Trophoblast cell (in vitro differentiated cells and primary cell): Measurements from ENCODE around the gene PSENEN.

Experiments used
- DNase-seq, 2 donors: peaks; one replicate each; pipeline ENCODE4 v3.0.0-alpha.2; 2016
- H2AFZ ChIP-seq: 2 replicates; pipeline ENCODE4 v1.6.1; 2013; ENCODE audit warnings: low read length, moderate library complexity, mild to moderate bottlenecking; ENCODE audit not compliant: insufficient read depth, poor library complexity
- H2AK5ac ChIP-seq: 2 replicates; pipeline ENCODE4 v1.6.1; 2013; ENCODE audit warnings: mild to moderate bottlenecking, low read length
- H2BK120ac ChIP-seq: 2 replicates; pipeline ENCODE4 v1.6.1; 2013; ENCODE audit warnings: low read length, mild to moderate bottlenecking, moderate library complexity; ENCODE audit not compliant: insufficient read depth, poor library complexity
- H2BK12ac ChIP-seq: 2 replicates; pipeline ENCODE4 v1.6.1; 2013; ENCODE audit warnings: mild to moderate bottlenecking, low read length, moderate library complexity
- H2BK5ac ChIP-seq: 2 replicates; pipeline ENCODE4 v1.6.1; 2013; ENCODE audit warnings: low read length, low read depth, moderate library complexity, mild to moderate bottlenecking; ENCODE audit not compliant: poor library complexity
- H3K14ac ChIP-seq: 2 replicates; pipeline ENCODE4 v1.6.1; 2013; ENCODE audit warnings: mild to moderate bottlenecking, low read length
- H3K18ac ChIP-seq: 2 replicates; pipeline ENCODE4 v1.6.1; 2013; ENCODE audit warnings: mild to moderate bottlenecking, low read length
- H3K23ac ChIP-seq: 2 replicates; pipeline ENCODE4 v1.6.1; 2013; ENCODE audit warnings: low read length
- H3K27ac ChIP-seq: 2 replicates; pipeline ENCODE4 v1.5.1; 2013; ENCODE audit warnings: low read depth, mild to moderate bottlenecking, inconsistent platforms, low read length, moderate library complexity
- H3K27me3 ChIP-seq: 2 replicates; pipeline ENCODE4 v1.6.1; 2013; ENCODE audit warnings: inconsistent platforms, mild to moderate bottlenecking, low read length, moderate library complexity; ENCODE audit not compliant: insufficient read depth
- H3K36me3 ChIP-seq, 2 experiments: 1 replicate in 1 of 2; 2 replicates in 1 of 2; pipeline ENCODE4 v1.6.1; 2013; ENCODE audit warnings: low read length in 2 of 2, mild to moderate bottlenecking in 2 of 2, moderate library complexity in 1 of 2; ENCODE audit not compliant: insufficient read depth in 2 of 2, control insufficient read depth in 1 of 2
- H3K4ac ChIP-seq: 2 replicates; pipeline ENCODE4 v1.6.1; 2013; ENCODE audit warnings: low read depth, mild to moderate bottlenecking, low read length, moderate library complexity
- H3K4me1 ChIP-seq, 2 experiments: 1 replicate in 1 of 2; 2 replicates in 1 of 2; pipeline ENCODE4 v1.6.1; 2013; ENCODE audit warnings: low read length in 2 of 2, mild to moderate bottlenecking in 2 of 2, moderate library complexity in 1 of 2; ENCODE audit not compliant: insufficient read depth in 2 of 2, control insufficient read depth in 1 of 2
- H3K4me2 ChIP-seq: 2 replicates; pipeline ENCODE4 v1.6.1; 2013; ENCODE audit warnings: inconsistent platforms, mild to moderate bottlenecking, low read length, moderate library complexity
- H3K4me3 ChIP-seq: 2 replicates; pipeline ENCODE4 v1.5.1; 2013; ENCODE audit warnings: mild to moderate bottlenecking, low read depth, low read length, inconsistent platforms
- H3K79me1 ChIP-seq: one replicate; pipeline ENCODE4 v1.6.1; 2013; ENCODE audit warnings: low read length
- H3K79me2 ChIP-seq: 2 replicates; pipeline ENCODE4 v1.6.1; 2013; ENCODE audit warnings: low read length, mild to moderate bottlenecking; ENCODE audit not compliant: control insufficient read depth, insufficient read depth, poor library complexity
- H3K9ac ChIP-seq: 2 replicates; pipeline ENCODE4 v1.6.1; 2013; ENCODE audit warnings: mild to moderate bottlenecking, low read length
- H3K9me3 ChIP-seq: 2 replicates; pipeline ENCODE4 v1.6.1; 2013; ENCODE audit warnings: low read depth, mild to moderate bottlenecking, control low read depth, inconsistent platforms, low read length; ENCODE audit not compliant: insufficient read depth
- H4K12ac ChIP-seq: 2 replicates; pipeline ENCODE4 v1.6.1; 2013; ENCODE audit warnings: low read depth, mild to moderate bottlenecking, low read length, moderate library complexity
- H4K8ac ChIP-seq: 2 replicates; pipeline ENCODE4 v1.6.1; 2013; ENCODE audit warnings: low read depth, mild to moderate bottlenecking, low read length, moderate library complexity
- H4K91ac ChIP-seq: one replicate; pipeline ENCODE4 v1.6.1; 2013; ENCODE audit warnings: low read depth, mild to moderate bottlenecking, low read length, moderate library complexity
- WGBS: extraction: QIAGEN DNeasy Blood & Tissue Kit; methylation state at CpG from one replicate; pipeline ENCODE4 v1.1.7; 2013; ENCODE audit warnings: missing lambda C conversion rate; ENCODE audit not compliant: insufficient read length, insufficient coverage; ENCODE audit errors: extremely low coverage; 5-methylcytosine and 5-hydroxymethylcytosine counted together

Gene PSENEN

GRCh38 chr19:35773020-35773806 is 27.8 kb downstream of the PSENEN start:
- Histone ChIP-seq H4K8ac (no peak overlapping the region), H4K91ac (no peak overlapping the region), H2BK12ac (no peak overlapping the region), H2BK120ac (no peak overlapping the region), H3K18ac (no peak overlapping the region), H3K27me3 (no peaks in the 10 kb centered on the region), H3K14ac (no peak overlapping the region), H3K4ac (no peak overlapping the region), H3K4me3 (no peak overlapping the region), H3K23ac (no peak overlapping the region), H3K79me1 (peaks cover 3% of the 10 kb centered on the region), H3K9ac (no peak overlapping the region), H3K4me1 (peaks cover 6 to 15% of the 10 kb centered on the region in 2 experiments), H2AK5ac (no peak overlapping the region), H3K27ac (no peak overlapping the region), H3K9me3 (no peaks in the 10 kb centered on the region), H3K4me2 (no peak overlapping the region), H2BK5ac (no peak overlapping the region), H3K79me2 (no peaks in the 10 kb centered on the region), H2AFZ (no peak overlapping the region), H3K36me3 (peaks cover 4 to 7% of the 10 kb centered on the region in 2 experiments), H4K12ac (no peak overlapping the region)
- no peak for DNase-seq
- no CpG with 5 or more reads among the region's 9 CpGs for WGBS

- Histone ChIP-seq H3K4ac (no peak overlapping the region), H2BK120ac (no peak overlapping the region), H3K36me3 (peaks cover 0 to 3% of the 10 kb centered on the region in 2 experiments), H3K18ac (no peak overlapping the region), H4K91ac (no peak overlapping the region), H3K27me3 (no peaks in the 10 kb centered on the region), H2AK5ac (no peak overlapping the region), H3K4me1 (peaks cover 6 to 15% of the 10 kb centered on the region in 2 experiments), H3K9ac (no peak overlapping the region), H3K4me3 (no peak overlapping the region), H3K23ac (no peak overlapping the region), H4K8ac (no peak overlapping the region), H3K27ac (no peak overlapping the region), H2AFZ (no peak overlapping the region), H2BK12ac (no peak overlapping the region), H3K4me2 (peak overlapping the region; percentile 52), H3K79me2 (no peaks in the 10 kb centered on the region), H3K9me3 (no peaks in the 10 kb centered on the region), H3K14ac (no peak overlapping the region), H3K79me1 (peaks cover 3% of the 10 kb centered on the region), H4K12ac (no peak overlapping the region), H2BK5ac (no peak overlapping the region)
- WGBS = no CpG with 5 or more reads among the region's 16 CpGs
- DNase-seq = peak; percentile 39 to 56
These were observed 29.0 kb downstream of the PSENEN start for GRCh38 chr19:35774274-35775045.

GRCh38 chr19:35775046-35775297 is 29.5 kb downstream of the PSENEN start:
- no peaks in the 10 kb centered on the region for H3K9me3 ChIP-seq
- no peak overlapping the region for H2AFZ ChIP-seq
- no peak overlapping the region for H4K12ac ChIP-seq
- no peak overlapping the region for H3K4ac ChIP-seq
- H3K79me2 ChIP-seq = no peaks in the 10 kb centered on the region
- no peak overlapping the region for H3K9ac ChIP-seq
- WGBS = no CpG with 5 or more reads among the region's 9 CpGs
- H2BK120ac ChIP-seq = no peak overlapping the region
- H3K14ac ChIP-seq = no peak overlapping the region
- H3K18ac ChIP-seq = no peak overlapping the region
- no peak overlapping the region for H2BK5ac ChIP-seq
- H3K79me1 ChIP-seq = peaks cover 3% of the 10 kb centered on the region
- H3K4me1 ChIP-seq = peaks cover 6 to 15% of the 10 kb centered on the region in 2 experiments
- DNase-seq = no peak
- H3K4me3 ChIP-seq = no peak overlapping the region
- H3K27me3 ChIP-seq = no peaks in the 10 kb centered on the region
- no peak overlapping the region for H3K27ac ChIP-seq
- H2AK5ac ChIP-seq = no peak overlapping the region
- no peak overlapping the region for H2BK12ac ChIP-seq
- H3K36me3 ChIP-seq = peaks cover 0 to 3% of the 10 kb centered on the region in 2 experiments
- no peak overlapping the region for H4K91ac ChIP-seq
- H3K23ac ChIP-seq = no peak overlapping the region
- H4K8ac ChIP-seq = no peak overlapping the region
- peak overlapping the region; percentile 52 for H3K4me2 ChIP-seq

DNA sequence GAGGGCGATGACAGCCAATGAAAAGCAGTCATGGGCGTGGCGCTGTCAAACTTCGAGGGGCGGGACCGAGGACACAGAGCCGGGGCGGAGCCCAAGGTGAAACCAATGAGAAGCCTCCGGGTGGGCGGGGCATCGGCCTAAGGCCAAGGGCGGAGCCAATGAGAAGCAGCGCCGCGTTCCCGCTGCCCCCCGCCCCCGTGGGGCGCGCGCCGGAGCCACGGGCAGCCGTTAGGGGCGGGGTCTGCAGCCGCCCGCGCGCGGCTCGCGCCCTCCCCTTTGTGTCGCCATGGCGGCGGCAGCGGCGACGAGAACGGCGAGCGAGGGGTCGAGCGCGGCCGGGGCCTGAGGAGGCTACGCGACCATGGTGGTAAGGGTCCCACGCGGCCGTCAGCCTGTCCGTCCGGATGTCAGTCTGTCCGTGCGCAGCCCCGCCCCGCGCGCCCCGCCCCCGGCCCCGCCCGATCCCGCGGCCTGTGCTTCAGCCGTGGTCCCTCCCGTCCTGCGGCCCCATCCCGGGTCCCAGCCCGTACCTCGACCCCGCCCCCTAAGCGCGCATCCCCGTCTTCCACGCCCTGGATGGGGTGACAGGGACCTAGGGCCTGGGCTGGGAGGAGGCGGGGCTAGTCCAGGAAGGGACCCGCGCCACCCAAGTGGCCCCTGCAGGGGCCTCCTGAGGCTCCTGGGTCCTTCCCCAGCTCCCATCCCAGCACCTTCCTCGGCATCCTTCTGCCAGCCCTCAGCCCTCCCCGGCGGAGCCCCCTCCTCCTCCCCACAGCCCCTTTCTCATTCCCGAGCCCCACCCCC is 30.0 kb downstream of the PSENEN start, which contains the start of gene ARHGAP33:
Gene ARHGAP33 (plus strand): TSS at position 267 of the 804 bp plus-strand sequence. CDS start 95 bp downstream, at position 362.
- no peak within 1 kb of the TSS for H4K12ac ChIP-seq
- H3K14ac ChIP-seq = peak within 1 kb of the TSS; percentile 56
- H3K4me1 ChIP-seq = peaks cover 6 to 15% of the 10 kb centered on the region in 2 experiments
- H3K18ac ChIP-seq = no peak within 1 kb of the TSS
- peak within 1 kb of the TSS; percentile 73 for H2AFZ ChIP-seq
- H3K23ac ChIP-seq = no peak within 1 kb of the TSS
- H2BK120ac ChIP-seq = peak within 1 kb of the TSS; percentile 36
- WGBS = no CpG with 5 or more reads among the region's 82 CpGs
- no peak within 1 kb of the TSS for H2AK5ac ChIP-seq
- H2BK5ac ChIP-seq = no peak within 1 kb of the TSS
- no peaks in the 10 kb centered on the region for H3K27me3 ChIP-seq
- H2BK12ac ChIP-seq = no peak within 1 kb of the TSS
- H3K9ac ChIP-seq = no peak within 1 kb of the TSS
- H3K4ac ChIP-seq = peak within 1 kb of the TSS; percentile 66
- no peak within 1 kb of the TSS for H3K27ac ChIP-seq
- peak within 1 kb of the TSS; percentile 39 for H4K91ac ChIP-seq
- H4K8ac ChIP-seq = peak within 1 kb of the TSS; percentile 75
- peak; percentile 98 to 100 for DNase-seq
- peaks cover 0 to 3% of the 10 kb centered on the region in 2 experiments for H3K36me3 ChIP-seq
- no peaks in the 10 kb centered on the region for H3K79me2 ChIP-seq
- H3K4me3 ChIP-seq = peak within 1 kb of the TSS; percentile 86
- no peaks in the 10 kb centered on the region for H3K9me3 ChIP-seq
- peaks cover 3% of the 10 kb centered on the region for H3K79me1 ChIP-seq
- peak within 1 kb of the TSS; percentile 80 for H3K4me2 ChIP-seq
